GM18511 (cell line): ENCODE data around the gene HTT-AS.

Source experiments
- ATAC-seq: cut with Tn5 transposase; IDR thresholded peaks from one replicate; pipeline ENCODE4 v1.9.1; 2021; ENCODE audit warnings: mild to moderate bottlenecking, moderate library complexity; ENCODE audit not compliant: unreplicated experiment

Gene HTT-AS

DNA sequence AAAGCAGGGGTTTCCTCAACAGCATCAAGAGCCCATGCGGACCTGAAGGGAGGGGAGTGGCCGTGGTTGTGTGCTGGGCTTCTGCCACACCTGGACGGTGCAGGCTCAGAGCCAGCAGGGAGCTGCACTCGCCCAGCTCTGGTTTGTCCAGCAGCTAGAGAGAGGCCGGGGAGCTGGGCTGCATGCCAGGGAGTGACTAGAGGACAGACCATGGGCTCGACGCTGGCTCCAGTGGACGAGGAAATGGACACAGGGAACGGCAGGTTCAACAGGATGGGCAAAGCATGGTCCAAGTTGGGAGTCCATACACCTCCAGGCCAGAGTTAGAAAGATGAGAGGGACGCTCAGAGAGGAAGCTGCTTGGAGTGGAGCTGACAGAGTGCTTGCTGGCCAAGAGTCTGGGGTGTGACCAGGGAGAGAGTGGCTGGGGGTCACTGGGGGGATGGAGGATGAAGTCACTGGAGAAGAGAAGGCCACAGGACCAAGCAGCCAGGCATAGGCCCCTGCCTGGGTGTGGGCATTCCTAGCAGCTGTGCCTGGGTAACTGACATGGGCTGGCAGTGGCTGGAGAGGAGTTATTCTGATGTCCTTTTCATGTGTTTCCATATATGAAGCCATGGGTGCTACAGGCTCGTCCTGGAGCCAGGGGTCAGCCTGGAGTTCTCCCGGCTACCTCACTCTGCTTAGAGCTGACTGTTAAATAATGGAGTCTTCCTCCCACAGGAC lies 42.8 kb downstream of the HTT-AS start:
- no peak for ATAC-seq

GRCh38 chr4:3030566-3031356 lies 43.6 kb downstream of the HTT-AS start:
- no peak for ATAC-seq

DNA sequence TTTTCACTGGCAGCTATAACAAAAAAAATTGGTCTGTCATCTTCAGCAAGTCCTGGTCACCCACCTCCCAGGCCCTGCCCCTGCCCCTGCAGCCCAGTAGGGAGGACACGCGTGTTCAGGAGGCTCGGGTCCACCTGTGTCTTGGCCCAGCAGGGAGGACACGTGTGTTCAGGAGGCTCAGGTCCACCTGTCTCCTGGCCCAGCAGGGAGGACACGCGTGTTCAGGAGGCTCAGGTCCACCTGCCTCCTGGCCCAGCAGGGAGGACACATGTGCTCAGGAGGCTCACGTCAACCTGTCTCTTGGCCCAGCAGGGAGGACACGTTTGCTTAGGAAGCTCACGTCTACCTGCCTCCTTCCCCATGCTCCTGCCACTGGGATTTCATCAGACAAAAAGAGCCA lies 44.9 kb downstream of the HTT-AS start:
- no peak for ATAC-seq

GRCh38 chr4:3026540-3026939 lies 47.8 kb downstream of the HTT-AS start:
- ATAC-seq = no peak

DNA sequence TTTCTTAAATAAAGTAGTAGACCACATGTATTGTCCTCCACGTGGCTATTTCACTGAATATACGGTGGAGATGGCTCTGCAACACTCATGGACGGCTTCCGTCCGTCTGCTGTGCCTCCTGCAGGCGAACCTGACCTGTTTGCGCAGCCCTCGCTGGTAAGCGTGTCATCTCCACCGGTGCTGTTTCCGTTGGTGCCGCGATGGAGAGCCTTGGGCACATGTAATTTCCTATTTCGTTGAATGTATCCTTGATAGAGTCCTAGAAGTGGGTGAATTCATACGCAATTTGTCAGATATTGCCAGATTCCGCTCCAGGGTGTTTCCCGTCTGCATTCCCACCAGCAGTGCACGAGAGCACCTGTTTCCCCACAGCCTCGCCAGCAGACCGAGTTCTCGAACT lies 48.5 kb downstream of the HTT-AS start:
- ATAC-seq = no peak

DNA sequence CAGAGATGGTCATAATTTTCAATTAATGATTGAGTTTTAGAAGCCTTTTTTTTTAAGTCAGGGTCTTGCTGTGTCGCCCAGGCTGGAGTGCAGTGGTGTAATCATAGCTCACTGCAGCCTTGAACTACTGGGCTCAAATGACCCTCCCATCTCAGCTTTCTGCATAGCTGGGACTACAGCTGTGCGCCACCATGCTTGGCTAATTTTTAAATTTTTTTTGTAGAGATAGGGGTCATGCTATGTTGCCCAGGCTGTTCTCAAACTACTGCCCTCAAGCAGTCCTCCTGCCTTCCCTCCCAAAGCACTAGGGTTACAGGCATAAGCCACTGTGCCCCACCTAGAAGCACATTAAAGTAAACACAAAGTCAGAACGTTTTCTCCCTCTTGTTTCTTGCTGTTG lies 51.7 kb downstream of the HTT-AS start:
- ATAC-seq = no peak

- no peak for ATAC-seq
Measured at GRCh38 chr4:3022112-3022511, 52.2 kb downstream of the HTT-AS start.

GRCh38 chr4:3021627-3022026 lies 52.7 kb downstream of the HTT-AS start:
- ATAC-seq = no peak

DNA sequence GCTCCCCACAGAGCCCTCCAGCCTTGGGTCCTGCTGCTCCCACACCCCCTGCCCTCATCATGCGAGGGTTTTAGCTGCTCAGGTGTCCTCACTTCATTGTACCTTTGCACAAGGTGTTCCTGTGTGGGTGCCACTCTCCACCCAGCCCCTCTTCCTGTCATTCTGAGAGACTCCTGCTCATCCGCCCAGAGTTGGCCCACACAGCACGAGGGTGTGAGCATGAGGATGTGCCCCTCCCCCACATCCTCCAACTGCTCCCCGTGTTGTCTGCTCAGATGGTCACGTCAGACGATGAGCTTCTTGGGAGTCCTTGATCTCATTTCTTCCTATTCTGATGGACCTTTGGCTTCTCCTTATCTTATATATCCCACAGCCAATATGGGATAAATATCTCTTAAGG lies 53.2 kb downstream of the HTT-AS start:
- ATAC-seq = no peak

GRCh38 chr4:3019145-3019846 lies 55.0 kb downstream of the HTT-AS start:
- ATAC-seq = no peak

DNA sequence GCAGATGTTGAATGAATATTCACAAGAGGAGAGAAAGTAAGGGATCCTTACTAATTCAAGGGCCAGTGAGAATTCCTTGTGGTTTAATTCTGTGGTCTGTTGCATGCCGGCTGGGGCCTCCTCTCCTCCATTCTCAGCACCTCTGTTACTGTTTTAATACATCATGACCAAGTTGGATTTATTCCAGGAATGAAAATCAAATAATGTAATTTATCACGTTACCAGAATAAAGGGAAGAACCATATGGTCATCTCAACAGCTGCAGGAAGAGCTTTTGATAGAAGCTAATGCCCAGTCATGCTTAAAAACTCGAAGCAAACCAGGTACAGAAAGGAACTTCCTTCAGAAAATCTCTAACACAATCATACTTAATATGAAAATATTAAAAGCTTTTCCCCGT lies 56.8 kb downstream of the HTT-AS start:
- no peak for ATAC-seq

- no peak for ATAC-seq
Measured at GRCh38 chr4:3016961-3017360, 57.4 kb downstream of the HTT-AS start.

DNA sequence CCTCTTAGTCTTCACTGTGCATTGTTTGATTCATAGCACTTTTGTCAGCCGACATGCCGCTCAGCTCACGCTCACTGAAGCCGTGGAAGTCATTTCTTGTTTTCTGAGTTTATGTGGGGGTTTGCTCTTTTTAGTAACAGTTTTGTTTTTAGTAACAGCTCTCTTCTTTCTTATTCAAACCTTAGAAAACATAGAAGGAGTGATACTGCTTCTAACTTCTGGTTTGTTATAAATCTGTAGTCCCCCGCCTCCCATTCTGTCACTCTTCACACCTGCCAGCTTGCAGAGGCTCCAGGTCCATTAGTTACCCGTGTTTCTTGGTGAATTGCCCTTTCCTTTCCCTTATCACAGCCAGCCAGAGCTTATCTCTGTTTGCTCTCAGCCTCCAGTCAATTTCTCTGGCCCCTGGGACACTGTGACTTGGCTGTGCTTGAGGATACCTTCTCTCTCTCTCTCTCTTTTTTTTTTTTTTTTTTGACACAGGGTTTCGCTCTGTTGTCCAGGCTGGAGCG lies 60.4 kb downstream of the HTT-AS start:
- peak; percentile 77 for ATAC-seq
